Esophagus squamous epithelium (tissue), 4 donors: Measurements from ENCODE around the gene PPP1CC.

Experiments used
- CTCF ChIP-seq, 6 experiments: fragments of 450-650 bp in 4 of 6; fragments of 200-600 bp in 2 of 6; sonication (generic) in 2 of 6; IDR thresholded peaks; one replicate each; pipeline ENCODE4 v1.5.1; 2016 to 2019; ENCODE audit warnings: antibody characterized with exemption in 6 of 6, mild to moderate bottlenecking in 4 of 6, moderate library complexity in 4 of 6
- POLR2A ChIP-seq, 4 donors: fragments of 450-650 bp; IDR thresholded peaks; one replicate each; pipeline ENCODE4 v1.6.1; 2017; ENCODE audit warnings: antibody characterized with exemption in 4 of 4, mild to moderate bottlenecking in 4 of 4, moderate library complexity in 3 of 4

DNA sequence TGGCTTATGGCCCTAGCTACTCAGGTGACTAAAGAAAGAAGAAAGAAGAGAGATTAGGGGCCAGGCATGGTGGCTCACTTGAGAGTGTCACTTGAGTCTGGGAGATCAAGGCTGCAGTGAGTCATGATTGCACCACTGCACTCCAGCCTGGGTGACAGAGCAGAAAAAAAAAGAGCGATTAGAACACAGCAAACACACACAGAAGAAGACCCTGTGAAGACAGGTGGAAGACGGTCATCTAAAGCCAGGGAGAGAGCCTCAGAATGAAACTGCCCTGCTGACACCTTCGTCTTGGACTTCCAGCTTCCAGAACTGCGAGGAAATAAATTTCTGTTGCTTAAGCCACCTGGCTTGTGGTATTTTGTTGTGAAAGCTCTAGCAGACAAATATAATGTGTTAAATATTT lies 17.5 kb upstream of the PPP1CC start:
- TF ChIP-seq CTCF (IDR thresholded peaks at IDR 0.05): no peak
- TF ChIP-seq POLR2A (IDR thresholded peaks at IDR 0.05): no peak
